ENCODE measurements around the gene PEX16. TPM values are rescaled to one million over a fixed set of nuclear protein-coding genes. Genes with fewer than 3 reads are reported as not detected.

The PEX16 gene
- total RNA-seq, 1 experiment from 2014 or later = 33.2 TPM

- Histone ChIP-seq H3K9me3 (ENCODE audit: control insufficient read depth in 1 of 2, insufficient read depth in 1 of 2, low read depth in 1 of 2, low read length in 2 of 2) (no peaks in the 10 kb centered on the region), H4K20me1 (ENCODE audit: insufficient read depth) (no peaks in the 10 kb centered on the region), H3K4me2 (ENCODE audit: low read length) (no peak overlapping the region), H2AFZ (ENCODE audit: low read depth, low read length, poor library complexity, severe bottlenecking) (no peak overlapping the region), H3K4me1 (ENCODE audit: control insufficient read depth in 1 of 2, insufficient read depth in 2 of 2, low read length in 2 of 2) (peaks cover 0 to 11% of the 10 kb centered on the region in 2 experiments; a peak in 3 of 4 replicates), H3K27me3 (ENCODE audit: insufficient read depth, low read length) (no peaks in the 10 kb centered on the region), H3K27ac (ENCODE audit: low read depth, low read length) (no peak overlapping the region), H3K9ac (ENCODE audit: low read length) (no peak overlapping the region), H3K4me3 (replicated peaks in 1 of 2; ENCODE audit: low read depth in 1 of 2, low read length in 2 of 2) (no peak overlapping the region), H3K79me2 (ENCODE audit: insufficient read depth, low read length) (peaks cover 14% of the 10 kb centered on the region), H3K9me2 (ENCODE audit: insufficient read depth) (no peaks in the 10 kb centered on the region), H3K36me3 (ENCODE audit: control insufficient read depth in 1 of 2, insufficient read depth in 2 of 2, low read length in 2 of 2) (peaks cover 3 to 32% of the 10 kb centered on the region in 2 experiments)
- no TSS peak for BruUV-seq (replicated peaks)
- no peak for ATAC-seq
- DNase-seq (ENCODE audit: low read depth, low spot score) = no peak
- CTCF ChIA-PET = no interaction called here
- no peak for TF ChIP-seq SP1 (IDR thresholded peaks at IDR 0.05; ENCODE audit: low read depth)
- TF ChIP-seq POLR2A (IDR thresholded peaks at IDR 0.05; ENCODE audit: borderline replicate concordance, extremely low read depth, insufficient read depth, insufficient read length) = no peak
- TF ChIP-seq, protein P1, sequence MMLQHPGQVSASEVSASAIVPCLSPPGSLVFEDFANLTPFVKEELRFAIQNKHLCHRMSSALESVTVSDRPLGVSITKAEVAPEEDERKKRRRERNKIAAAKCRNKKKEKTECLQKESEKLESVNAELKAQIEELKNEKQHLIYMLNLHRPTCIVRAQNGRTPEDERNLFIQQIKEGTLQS (IDR thresholded peaks at IDR 0.05) = no peak
- no peak for TF ChIP-seq JUND (IDR thresholded peaks at IDR 0.05)
- TF ChIP-seq, protein P2, sequence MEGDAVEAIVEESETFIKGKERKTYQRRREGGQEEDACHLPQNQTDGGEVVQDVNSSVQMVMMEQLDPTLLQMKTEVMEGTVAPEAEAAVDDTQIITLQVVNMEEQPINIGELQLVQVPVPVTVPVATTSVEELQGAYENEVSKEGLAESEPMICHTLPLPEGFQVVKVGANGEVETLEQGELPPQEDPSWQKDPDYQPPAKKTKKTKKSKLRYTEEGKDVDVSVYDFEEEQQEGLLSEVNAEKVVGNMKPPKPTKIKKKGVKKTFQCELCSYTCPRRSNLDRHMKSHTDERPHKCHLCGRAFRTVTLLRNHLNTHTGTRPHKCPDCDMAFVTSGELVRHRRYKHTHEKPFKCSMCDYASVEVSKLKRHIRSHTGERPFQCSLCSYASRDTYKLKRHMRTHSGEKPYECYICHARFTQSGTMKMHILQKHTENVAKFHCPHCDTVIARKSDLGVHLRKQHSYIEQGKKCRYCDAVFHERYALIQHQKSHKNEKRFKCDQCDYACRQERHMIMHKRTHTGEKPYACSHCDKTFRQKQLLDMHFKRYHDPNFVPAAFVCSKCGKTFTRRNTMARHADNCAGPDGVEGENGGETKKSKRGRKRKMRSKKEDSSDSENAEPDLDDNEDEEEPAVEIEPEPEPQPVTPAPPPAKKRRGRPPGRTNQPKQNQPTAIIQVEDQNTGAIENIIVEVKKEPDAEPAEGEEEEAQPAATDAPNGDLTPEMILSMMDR (IDR thresholded peaks at IDR 0.05 in 2 of 3, conservative IDR thresholded peaks at IDR 0.05 in 1 of 3; ENCODE audit: borderline replicate concordance in 1 of 3, insufficient read depth in 1 of 3, low read depth in 2 of 3, low read length in 2 of 3) = no peak
- TF ChIP-seq TCF7L2 (IDR thresholded peaks at IDR 0.05; ENCODE audit: borderline replicate concordance, extremely low read depth, insufficient read depth, insufficient read length) = no peak
- no peak for TF ChIP-seq EZH2 (IDR thresholded peaks at IDR 0.05)
- POLR2A ChIA-PET = interaction anchor here (1.1 kb wide), 1 partner anchor 9 kb away, joined by 3 read pairs; the partner anchor contains the start of gene PEX16
- intact Hi-C loops (cut with micrococcal nuclease) = no loop called here
- RAD21 ChIA-PET (ENCODE audit: low non-redundant PET in 1 of 2, low total read pairs in 2 of 2, uncharacterized antibody in 2 of 2, unreplicated experiment in 2 of 2) = no interaction called here
Observed at GRCh38 chr11:45927332-45927683, 9.6 kb upstream of the PEX16 start.
